ENCODE results near the gene FYN.

The FYN gene

GRCh38 chr6:111809264-111809663, 64.0 kb downstream of the FYN start:
- no peak for TF ChIP-seq EZH2 (IDR thresholded peaks at IDR 0.05; ENCODE audit: borderline replicate concordance, low read depth, low read length, severe bottlenecking)
- DNase-seq (no peak), ATAC-seq (ENCODE audit: insufficient read depth, low read depth) (no peak)
- H3K36me3 ChIP-seq (ENCODE audit: insufficient read depth, low read length), result peaks cover 17% of the 10 kb centered on the region
- H3K79me2 ChIP-seq (ENCODE audit: insufficient read depth, low read length), result peaks cover 38% of the 10 kb centered on the region
- peaks cover 12% of the 10 kb centered on the region; the same call in 1 of the 2 replicates for H4K20me1 ChIP-seq (ENCODE audit: insufficient read depth, low read length)
- no peak overlapping the region for H3K4me3 ChIP-seq (ENCODE audit: low read depth in 1 of 2, low read length in 2 of 2)
- H3K4me2 ChIP-seq (ENCODE audit: insufficient read depth, low read length), result no peak overlapping the region
- H3K4me1 ChIP-seq (ENCODE audit: insufficient read depth, low read length), result no peaks in the 10 kb centered on the region
- no peak overlapping the region for H2AFZ ChIP-seq (ENCODE audit: low read depth, low read length)
- H3K27me3 ChIP-seq (ENCODE audit: insufficient read depth, low read length, poor library complexity), result no peaks in the 10 kb centered on the region
- no peak overlapping the region for H3K27ac ChIP-seq (ENCODE audit: low read length)
- no peak overlapping the region for H3K9ac ChIP-seq (ENCODE audit: low read depth, low read length)
- no peaks in the 10 kb centered on the region for H3K9me3 ChIP-seq (ENCODE audit: insufficient read depth, low read length, severe bottlenecking)

GRCh38 chr6:111808493-111808892, 64.8 kb downstream of the FYN start:
- no peak overlapping the region for H2AFZ ChIP-seq (ENCODE audit: low read depth, low read length)
- no peak for TF ChIP-seq CTCF (IDR thresholded peaks at IDR 0.05; ENCODE audit: borderline replicate concordance, extremely low read depth, low read length, poor library complexity, severe bottlenecking)
- no peak for TF ChIP-seq EZH2 (IDR thresholded peaks at IDR 0.05; ENCODE audit: borderline replicate concordance, low read depth, low read length, severe bottlenecking)
- ATAC-seq (ENCODE audit: insufficient read depth, low read depth) (no peak), DNase-seq (no peak)
- peaks cover 34% of the 10 kb centered on the region for H3K79me2 ChIP-seq (ENCODE audit: insufficient read depth, low read length)
- peaks cover 11% of the 10 kb centered on the region for H3K36me3 ChIP-seq (ENCODE audit: insufficient read depth, low read length)
- no peak overlapping the region for H3K4me3 ChIP-seq (ENCODE audit: low read depth in 1 of 2, low read length in 2 of 2)
- no peaks in the 10 kb centered on the region for H3K4me1 ChIP-seq (ENCODE audit: insufficient read depth, low read length)
- no peaks in the 10 kb centered on the region for H3K9me3 ChIP-seq (ENCODE audit: insufficient read depth, low read length, severe bottlenecking)
- H3K4me2 ChIP-seq (ENCODE audit: insufficient read depth, low read length), result no peak overlapping the region
- no peak overlapping the region for H3K27ac ChIP-seq (ENCODE audit: low read length)
- H4K20me1 ChIP-seq (ENCODE audit: insufficient read depth, low read length), result peaks cover 9% of the 10 kb centered on the region; the same call in 1 of the 2 replicates
- H3K9ac ChIP-seq (ENCODE audit: low read depth, low read length), result no peak overlapping the region
- no peaks in the 10 kb centered on the region for H3K27me3 ChIP-seq (ENCODE audit: insufficient read depth, low read length, poor library complexity)

- H3K36me3 ChIP-seq (ENCODE audit: insufficient read depth, low read length), result peaks cover 5% of the 10 kb centered on the region; the same call in 1 of the 2 replicates
- TF ChIP-seq CTCF (IDR thresholded peaks at IDR 0.05; ENCODE audit: borderline replicate concordance, extremely low read depth, low read length, poor library complexity, severe bottlenecking) (no peak), EZH2 (IDR thresholded peaks at IDR 0.05; ENCODE audit: borderline replicate concordance, low read depth, low read length, severe bottlenecking) (no peak)
- H3K27ac ChIP-seq (ENCODE audit: low read length), result no peak overlapping the region
- no peak for DNase-seq
- no peak overlapping the region for H2AFZ ChIP-seq (ENCODE audit: low read depth, low read length)
- H3K4me3 ChIP-seq (ENCODE audit: low read depth in 1 of 2, low read length in 2 of 2), result no peak overlapping the region
- H3K4me1 ChIP-seq (ENCODE audit: insufficient read depth, low read length), result no peaks in the 10 kb centered on the region
- H3K27me3 ChIP-seq (ENCODE audit: insufficient read depth, low read length, poor library complexity), result no peaks in the 10 kb centered on the region
- no peak for ATAC-seq (ENCODE audit: insufficient read depth, low read depth)
- no peak overlapping the region for H3K4me2 ChIP-seq (ENCODE audit: insufficient read depth, low read length)
- H3K9ac ChIP-seq (ENCODE audit: low read depth, low read length), result no peak overlapping the region
- no peaks in the 10 kb centered on the region for H3K9me3 ChIP-seq (ENCODE audit: insufficient read depth, low read length, severe bottlenecking)
- peaks cover 25% of the 10 kb centered on the region for H3K79me2 ChIP-seq (ENCODE audit: insufficient read depth, low read length)
- peaks cover 8% of the 10 kb centered on the region; the same call in 1 of the 2 replicates for H4K20me1 ChIP-seq (ENCODE audit: insufficient read depth, low read length)
These were observed 66.4 kb downstream of the FYN start for GRCh38 chr6:111806561-111807497.

GRCh38 chr6:111806165-111806547, 67.1 kb downstream of the FYN start:
- Histone ChIP-seq H3K36me3 (ENCODE audit: insufficient read depth, low read length) (peaks cover 5% of the 10 kb centered on the region; the same call in 1 of the 2 replicates), H3K9ac (ENCODE audit: low read depth, low read length) (no peak overlapping the region), H3K4me1 (ENCODE audit: insufficient read depth, low read length) (no peaks in the 10 kb centered on the region), H3K27me3 (ENCODE audit: insufficient read depth, low read length, poor library complexity) (no peaks in the 10 kb centered on the region), H3K4me3 (ENCODE audit: low read depth in 1 of 2, low read length in 2 of 2) (no peak overlapping the region), H3K79me2 (ENCODE audit: insufficient read depth, low read length) (peaks cover 23% of the 10 kb centered on the region), H4K20me1 (ENCODE audit: insufficient read depth, low read length) (peaks cover 8% of the 10 kb centered on the region; the same call in 1 of the 2 replicates), H2AFZ (ENCODE audit: low read depth, low read length) (no peak overlapping the region), H3K27ac (ENCODE audit: low read length) (no peak overlapping the region), H3K4me2 (ENCODE audit: insufficient read depth, low read length) (no peak overlapping the region), H3K9me3 (ENCODE audit: insufficient read depth, low read length, severe bottlenecking) (no peaks in the 10 kb centered on the region)
- TF ChIP-seq EZH2 (IDR thresholded peaks at IDR 0.05; ENCODE audit: borderline replicate concordance, low read depth, low read length, severe bottlenecking) (no peak), CTCF (IDR thresholded peaks at IDR 0.05; ENCODE audit: borderline replicate concordance, extremely low read depth, low read length, poor library complexity, severe bottlenecking) (no peak)
- ATAC-seq (ENCODE audit: insufficient read depth, low read depth) (no peak), DNase-seq (no peak)
